SU-DHL-6 (cell line): ENCODE results near the gene GFOD2.

ENCODE experiments used
- CTCF ChIP-seq: fragments of 200-600 bp; sonication (generic); IDR thresholded peaks from one replicate; pipeline ENCODE4 v1.5.1; 2017; ENCODE audit warnings: antibody characterized with exemption, mild to moderate bottlenecking, low read length, moderate library complexity; ENCODE audit not compliant: insufficient read depth, poor library complexity, severe bottlenecking
- EZH2phosphoT487 ChIP-seq: fragments of 200-600 bp; sonication (generic), shearing (Covaris generic); conservative IDR thresholded peaks from 2 replicates; pipeline ENCODE4 v1.6.1; 2018; ENCODE audit warnings: mild to moderate bottlenecking, antibody characterized with exemption, low read length, moderate library complexity, mixed read lengths

DNA sequence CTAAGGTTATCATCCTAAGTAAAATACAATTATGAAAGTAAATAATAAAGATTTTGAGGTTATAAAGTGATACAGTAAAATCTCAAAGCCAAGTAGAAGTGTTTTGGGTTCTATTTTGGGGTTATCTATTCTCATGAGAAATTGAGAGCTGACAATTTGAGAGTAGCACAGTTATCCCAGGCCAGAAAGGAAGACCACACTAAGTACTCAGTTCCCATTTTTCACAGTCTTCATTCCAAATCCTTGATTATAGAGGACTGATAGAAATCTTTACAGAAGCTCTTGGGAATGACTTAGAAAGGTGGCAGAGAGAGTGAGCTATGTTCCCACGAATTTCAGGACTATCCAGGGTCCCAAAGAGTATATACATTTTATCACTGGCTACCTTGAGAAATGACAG, 4.6 kb downstream of the GFOD2 start:
- TF ChIP-seq CTCF = no peak
- no peak for TF ChIP-seq EZH2phosphoT487
